NCI-H2196 treated with DMSO at 0.1 percent for 48 hours (cell line): ENCODE results near the gene THRAP3.

Experiments
- DNase-seq: peaks from one replicate; lab custom pipeline; 2025; ENCODE audit not compliant: unreplicated experiment; lab: John Stamatoyannopoulos, UW

THRAP3 gene

DNA sequence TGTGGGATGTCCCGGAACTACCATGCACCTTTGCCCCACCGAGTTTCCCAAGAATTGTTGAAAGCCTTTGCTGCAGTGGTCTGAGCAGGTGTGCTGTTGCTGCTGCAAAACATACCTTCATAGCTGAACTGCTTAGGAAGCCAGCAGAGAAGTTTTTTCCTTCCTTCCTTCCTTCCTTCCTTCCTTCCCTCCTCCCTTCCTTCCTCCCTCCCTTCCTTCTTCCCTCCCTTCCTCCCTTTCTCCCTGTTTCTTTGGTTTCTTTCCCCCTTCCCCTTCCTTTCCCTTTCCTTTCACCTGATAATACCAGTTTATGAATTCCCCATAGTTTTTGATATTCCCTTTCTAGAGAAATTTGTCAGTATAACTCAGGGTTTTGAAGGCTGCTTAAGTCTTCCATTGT, 71.1 kb downstream of the THRAP3 start:
- DNase-seq, result no peak

DNA sequence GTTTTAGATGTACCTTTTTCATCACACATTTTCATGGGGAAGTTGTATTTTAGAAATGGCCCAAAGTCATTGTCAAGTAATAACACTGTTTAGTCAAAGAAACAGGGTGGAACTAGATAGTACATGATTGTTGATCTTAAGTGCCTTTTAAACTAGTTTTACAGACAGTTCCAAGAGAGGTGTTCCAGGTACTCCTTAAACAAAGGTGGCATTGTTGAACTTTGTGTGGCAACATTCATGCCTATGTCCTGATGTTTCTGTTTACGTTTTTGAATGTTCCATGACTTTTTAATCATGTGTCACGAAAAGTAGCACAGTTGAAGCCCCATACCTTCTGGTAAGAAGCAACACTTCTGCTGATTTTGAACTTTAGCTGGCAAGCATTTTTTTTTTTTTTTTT, 72.8 kb downstream of the THRAP3 start:
- DNase-seq, result no peak

DNA sequence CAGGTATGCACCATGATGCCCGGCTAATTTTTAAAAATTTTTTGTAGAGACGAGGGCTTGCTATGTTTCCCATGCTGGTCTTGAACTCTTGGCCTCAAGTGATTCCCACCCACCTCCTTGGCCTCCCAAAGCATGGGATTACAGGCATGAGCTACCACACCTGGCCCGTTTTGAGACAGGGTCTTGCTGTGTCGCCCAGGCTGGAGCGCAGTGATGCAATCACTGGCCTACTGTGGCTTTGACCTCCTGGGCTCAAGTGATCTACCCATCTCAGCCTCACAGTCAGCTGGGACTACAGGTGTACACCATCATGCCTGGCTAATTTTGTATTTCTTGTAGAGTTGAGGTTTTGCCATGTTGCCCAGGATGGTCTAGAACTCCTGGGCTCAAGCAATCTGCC, 74.4 kb downstream of the THRAP3 start:
- no peak for DNase-seq

DNA sequence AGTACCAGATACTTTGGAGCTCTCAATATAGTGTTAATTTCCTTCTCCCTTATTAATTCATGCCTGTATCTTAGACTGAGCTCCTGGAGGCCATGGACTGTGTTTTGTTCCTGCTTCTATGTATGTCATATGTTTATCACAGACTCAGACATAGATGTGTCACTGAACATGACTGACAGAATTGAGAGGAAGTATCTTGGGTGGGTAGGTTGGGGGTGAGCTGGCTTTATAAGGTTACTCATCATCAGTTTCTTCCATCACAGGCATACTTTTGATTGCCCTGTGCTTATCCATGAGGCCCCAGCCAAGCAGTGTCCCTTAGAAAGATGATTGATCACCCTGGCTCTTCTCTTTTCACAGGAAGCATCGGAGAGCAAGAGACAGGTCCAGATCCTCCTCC, 76.3 kb downstream of the THRAP3 start:
- no peak for DNase-seq

DNA sequence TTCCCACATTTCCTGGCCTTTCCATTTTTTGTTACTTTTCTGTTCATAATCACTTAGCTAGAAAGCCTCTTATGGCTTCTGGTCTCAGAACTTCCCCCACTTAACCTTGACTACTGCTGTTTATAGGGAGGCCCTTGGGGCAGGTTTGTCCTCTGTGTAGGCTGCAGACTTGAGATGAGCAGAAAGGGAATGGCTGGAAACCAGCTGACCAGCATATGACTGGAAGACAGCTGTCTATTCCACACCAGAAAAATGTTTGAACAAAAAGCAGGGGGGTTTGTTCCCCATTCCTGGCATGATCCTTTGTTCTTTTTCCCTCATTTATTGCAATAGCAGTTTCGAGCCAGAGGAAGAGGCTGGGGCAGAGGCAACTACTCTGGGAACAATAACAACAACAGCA, 77.0 kb downstream of the THRAP3 start:
- DNase-seq, result no peak

DNA sequence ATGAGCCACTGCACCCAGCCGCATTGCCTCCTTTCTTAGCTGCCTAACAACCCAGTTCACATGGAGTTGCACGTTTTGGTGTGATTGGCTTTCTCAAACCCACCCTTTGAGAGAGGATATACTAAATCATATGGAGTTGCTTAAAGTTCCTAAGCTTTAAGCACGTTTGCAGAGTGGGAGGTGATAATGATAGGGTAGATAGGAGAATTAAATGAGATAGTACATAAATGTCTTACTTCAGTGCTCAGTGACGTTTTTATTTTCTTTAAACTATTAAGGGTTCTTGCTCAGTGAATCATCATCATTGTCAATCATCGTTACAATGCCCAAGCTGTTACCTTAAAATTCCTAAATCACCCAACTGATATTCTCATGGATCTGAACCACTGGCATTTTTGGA, 79.0 kb downstream of the THRAP3 start:
- no peak for DNase-seq

DNA sequence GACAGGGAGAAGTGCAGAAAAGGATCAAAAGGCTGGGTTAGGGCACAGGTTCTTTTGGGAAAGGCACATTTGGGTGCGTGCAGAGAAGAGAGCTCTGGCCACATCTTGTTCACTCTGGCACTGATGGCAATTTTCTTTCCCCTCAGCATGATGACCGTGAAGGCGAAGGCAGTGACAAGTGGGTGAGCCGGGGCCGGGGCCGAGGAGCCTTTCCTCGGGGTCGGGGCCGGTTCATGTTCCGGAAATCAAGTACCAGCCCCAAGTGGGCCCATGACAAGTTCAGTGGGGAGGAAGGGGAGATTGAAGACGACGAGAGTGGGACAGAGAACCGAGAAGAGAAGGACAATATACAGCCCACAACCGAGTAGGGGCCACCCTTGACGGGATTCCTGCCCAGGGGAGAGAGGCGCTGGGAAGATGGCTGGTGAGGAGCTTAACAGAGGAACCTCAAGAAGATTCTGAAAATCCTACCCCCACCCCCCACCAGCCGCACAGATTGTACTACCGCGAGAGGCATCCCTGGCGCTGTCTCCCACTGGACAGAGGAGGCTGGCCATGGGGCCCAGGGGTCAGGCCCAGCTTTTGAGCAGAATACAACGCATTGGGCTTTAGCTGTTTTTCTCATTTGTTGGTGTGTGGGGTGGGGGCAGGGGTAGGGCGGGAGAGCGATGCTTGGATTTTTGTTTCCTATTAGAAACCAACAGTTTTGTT, 79.6 kb downstream of the THRAP3 start:
- no peak for DNase-seq

DNA sequence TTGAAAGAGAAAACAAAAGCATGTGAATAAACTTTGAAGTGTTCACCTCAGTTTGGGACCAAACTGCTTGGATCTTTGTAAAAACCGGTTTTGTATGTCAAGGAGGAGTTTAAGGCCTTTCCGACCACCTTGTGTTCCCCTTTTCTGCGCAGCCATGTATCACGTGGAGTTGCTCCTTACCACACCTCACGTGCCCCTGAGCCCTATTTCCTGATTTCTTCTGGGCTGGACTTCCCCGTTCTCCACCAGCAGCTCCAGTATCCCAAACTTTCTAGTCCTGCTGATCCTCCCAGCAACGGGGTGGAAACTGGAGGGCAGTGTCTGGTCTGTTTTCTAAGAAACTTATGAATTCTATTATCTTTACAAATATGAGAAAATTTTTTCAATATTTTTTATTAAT, 80.3 kb downstream of the THRAP3 start:
- DNase-seq, result no peak

DNA sequence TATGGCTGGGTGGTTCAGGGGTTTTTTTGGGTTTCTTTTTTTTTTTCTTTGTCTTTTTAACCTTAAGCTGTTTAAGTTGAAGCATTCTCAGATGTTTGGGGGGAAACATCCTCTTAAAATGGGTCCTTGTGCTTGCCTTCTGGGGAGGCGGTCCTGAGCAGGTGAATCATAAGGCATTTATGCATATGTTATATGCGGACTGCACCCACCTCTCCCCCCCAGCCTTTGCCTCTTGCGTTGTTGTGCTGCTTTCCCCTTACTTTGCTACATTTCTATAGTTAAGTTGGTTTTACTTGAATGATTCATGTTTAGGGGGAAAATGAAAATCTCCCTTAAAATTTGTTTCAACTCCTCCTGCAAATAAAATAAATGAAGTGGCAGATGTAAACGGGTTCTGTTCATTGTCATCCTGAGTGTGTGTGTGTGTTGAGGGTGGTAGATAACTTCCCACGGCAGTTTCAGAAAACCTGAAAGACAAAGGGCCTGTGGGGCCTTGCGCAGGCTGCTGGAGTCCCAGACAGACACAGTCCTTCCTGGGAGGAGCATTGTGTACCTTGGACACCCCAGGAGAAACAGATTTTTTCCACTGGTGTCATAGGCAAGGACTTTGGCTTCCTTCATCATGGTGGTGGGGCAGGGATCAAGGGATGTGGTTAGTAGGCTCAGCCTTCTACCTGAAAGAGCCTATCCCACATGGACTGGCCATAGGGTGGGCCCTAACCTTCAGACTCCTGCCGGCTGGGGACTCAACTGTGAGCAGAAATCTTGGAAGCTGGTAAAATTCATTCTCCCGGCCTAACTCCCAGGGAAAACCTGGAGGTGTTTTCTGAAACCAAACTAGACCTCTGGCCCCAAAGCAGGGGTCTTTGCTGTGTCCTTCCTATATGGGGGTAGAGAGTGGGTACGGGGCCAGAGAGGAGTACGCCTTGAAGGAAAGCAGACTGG, 81.0 kb downstream of the THRAP3 start:
- DNase-seq, result no peak

DNA sequence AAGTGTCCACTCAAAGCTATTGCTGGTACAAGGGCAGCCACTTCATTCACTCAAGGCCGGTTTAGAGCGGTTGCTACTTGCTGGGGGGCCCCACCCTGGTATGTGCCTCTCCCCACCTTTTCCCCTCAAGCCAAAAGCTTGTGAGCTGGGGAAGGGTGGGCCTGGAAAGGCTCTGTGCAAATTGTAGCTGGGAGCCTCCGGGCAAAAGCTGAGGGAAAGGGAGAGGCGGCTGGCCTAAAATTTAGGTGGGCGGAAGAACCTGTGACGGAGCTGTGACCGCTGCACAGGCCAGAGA, 81.6 kb downstream of the THRAP3 start:
- DNase-seq, result no peak

DNA sequence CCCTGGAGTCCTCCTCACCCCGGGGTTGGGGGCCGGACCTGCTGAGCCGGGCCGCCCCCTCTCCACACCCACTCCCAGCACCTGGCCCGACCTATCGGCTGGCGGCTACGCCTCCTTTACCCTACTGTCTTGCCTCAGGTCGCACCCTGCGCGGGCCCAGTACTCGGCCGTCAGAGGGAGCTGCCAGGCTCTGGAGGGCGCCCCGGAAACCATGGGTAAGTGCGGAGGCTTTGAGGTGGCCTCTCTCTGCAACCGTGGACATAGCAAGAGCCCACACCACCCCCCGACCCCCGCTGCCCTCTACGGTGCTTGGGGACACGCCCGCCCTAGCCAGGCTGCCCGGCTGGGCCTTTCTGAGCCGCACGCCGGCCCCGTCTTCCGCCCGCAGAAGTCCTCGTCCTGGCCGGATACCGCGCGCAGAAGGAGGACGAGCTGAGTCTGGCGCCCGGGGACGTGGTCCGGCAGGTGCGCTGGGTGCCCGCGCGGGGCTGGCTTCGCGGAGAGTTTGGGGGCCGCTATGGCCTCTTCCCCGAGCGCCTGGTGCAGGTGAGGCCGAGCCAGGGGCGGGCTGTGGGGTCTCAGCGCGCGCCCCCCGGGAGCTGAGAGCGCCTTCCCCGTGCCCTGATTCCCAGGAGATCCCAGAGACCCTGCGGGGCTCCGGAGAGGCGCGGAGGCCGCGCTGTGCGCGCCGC, 82.1 kb downstream of the THRAP3 start, which contains the start of gene SH3D21:
Gene SH3D21, plus strand, starts transcription at position 159 of the 692 bp plus-strand sequence. Its CDS starts 53 bp downstream, at position 212.
- DNase-seq, result peak; percentile 45

DNA sequence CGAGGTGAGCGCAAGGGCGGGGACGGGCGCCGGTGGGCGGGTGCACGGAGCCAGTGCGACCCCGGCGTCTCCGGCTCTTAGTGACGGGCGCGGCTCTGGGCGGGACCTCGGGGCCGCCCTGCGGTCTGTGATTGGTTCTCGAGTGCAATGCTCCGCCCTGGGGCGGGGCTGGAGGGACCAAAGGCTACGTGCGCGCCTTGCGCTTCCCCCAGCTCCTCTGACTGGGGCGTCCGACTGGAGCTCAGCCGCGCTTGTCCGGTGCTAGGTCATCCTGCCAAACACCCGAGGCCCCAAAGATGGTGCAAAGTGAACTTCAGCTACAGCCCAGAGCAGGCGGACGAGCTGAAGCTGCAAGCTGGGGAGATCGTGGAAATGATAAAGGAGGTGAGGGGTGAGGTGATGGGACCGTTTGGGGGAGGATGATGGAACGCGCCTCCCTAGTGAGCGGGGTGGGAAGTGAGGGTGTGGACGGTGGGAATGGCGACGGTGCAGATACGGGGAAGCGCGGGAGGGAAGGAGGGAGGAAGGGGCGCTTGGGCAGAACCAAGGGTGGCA, 82.7 kb downstream of the THRAP3 start:
- peak; percentile 92 for DNase-seq

DNA sequence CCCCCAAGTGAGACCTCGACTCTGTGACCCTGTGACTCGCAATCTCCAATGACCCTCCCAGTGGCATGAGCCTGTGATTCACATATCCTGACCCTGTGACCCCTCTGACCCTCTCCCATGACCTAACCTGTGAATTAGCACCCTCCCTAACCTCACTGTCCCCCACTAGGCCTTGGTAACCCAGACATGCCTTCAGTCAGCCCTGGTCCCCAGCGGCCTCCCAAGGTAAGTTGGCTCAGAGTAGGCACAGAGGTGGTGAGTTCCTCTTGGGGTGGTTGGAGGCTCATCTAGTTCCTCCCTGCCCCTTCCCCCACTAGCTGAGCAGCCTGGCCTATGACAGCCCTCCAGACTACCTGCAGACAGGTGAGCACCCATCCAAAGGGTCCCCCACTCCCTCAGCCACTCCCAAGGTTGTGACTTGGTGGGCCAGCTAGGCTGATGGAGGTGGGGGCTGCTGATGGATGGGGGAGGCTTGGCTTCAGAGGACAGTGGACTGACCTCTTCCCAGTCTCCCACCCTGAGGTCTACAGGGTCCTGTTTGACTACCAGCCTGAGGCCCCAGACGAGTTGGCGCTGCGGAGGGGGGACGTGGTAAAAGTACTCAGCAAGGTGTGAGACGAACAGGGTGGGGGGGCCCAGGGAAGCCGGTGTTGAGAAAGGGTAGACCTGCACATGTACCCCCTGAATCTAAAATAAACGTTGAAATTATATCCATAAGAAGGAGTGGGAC, 83.5 kb downstream of the THRAP3 start:
- no peak for DNase-seq

DNA sequence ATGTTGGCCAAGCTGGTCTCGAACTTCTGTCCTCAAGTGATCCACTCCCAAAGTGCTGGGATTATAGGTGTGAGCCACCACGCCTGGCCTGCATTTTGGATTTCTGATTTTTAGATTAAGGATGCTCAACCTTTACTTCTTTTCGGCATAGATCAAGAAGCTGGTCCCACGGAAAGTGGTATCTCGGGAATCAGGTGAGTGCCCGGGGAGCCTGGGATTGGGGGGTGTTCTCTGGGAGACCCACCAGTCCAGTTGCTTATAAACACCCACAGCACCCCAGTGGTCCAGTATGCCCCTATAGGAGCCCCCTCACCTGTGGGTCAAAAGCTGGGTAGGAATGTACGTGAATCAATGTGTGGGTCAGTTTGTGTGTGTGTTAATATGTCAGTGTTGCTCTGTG, 85.2 kb downstream of the THRAP3 start:
- DNase-seq, result no peak

DNA sequence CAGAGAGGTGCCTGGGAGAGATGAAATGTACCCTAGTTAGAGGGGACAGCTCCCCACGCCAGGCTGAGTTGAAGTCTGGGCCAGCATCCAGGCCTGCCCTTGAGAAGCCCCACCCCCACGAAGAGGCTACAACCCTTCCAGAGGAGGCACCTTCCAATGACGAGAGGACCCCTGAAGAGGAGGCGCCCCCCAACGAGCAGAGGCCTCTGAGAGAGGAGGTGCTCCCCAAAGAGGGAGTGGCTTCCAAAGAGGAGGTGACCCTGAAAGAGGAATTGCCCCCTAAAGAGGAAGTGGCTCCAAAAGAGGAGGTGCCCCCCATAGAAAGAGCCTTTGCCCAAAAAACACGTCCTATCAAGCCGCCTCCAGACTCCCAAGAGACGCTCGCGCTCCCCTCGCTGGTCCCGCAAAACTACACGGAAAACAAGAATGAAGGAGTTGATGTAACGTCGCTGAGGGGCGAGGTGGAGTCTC, 96.1 kb downstream of the THRAP3 start:
- DNase-seq, result no peak

DNA sequence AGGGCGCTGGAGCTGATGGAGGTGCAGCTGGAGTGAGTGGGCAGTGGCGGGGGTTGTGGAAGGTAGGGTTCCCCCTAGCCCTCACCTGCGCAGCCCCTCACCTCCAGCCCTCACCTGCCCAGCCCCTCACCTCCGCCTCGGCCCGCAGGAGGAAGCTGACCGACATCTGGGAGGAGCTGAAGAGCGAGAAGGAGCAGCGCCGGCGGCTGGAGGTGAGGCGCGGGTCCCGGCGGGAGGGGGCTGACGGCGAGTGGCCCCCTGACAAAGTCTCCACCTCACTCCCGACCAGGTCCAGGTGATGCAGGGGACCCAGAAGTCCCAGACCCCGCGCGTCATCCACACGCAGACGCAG, 96.5 kb downstream of the THRAP3 start:
- no peak for DNase-seq

DNA sequence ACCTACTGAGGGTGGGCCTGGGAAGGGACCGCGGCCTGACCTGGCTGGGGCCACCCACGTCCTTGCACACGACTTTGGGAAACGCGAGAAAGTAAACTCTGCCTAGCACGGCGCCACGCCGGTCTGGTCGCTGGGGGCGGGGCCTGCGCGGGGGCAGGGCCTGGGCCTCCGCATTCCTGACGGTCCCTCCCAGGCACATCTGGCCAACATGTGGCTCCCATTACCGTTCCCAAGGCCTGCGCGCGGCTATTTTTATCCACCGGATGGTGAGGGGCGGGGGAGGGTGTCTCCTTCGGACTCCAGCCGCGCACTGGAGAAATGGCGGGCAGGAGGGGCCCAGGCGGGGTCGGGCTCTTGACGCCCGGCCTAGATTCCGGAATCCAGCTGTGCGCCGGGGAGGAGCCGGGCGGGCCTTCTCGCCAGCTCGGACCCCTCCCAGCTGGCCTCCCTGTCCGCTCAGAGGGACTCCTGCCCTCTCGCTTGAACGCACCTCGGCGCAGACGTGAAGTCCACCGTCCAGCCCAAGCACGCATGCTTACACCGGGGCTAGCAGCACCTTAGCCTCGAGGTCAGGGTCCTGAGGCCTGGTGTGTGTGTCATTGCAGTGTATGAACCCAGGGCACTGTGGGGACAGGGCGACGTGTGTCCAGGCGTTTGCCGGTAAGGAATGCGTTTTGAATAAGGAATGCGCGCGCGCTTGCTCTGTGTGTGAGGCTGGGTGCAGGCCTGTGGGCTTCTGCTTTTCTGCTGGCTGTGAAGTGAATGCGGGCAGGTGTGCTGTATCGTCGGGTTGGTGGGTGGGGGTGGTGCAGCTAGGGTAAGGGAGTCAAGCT, 97.1 kb downstream of the THRAP3 start:
- DNase-seq, result no peak

DNA sequence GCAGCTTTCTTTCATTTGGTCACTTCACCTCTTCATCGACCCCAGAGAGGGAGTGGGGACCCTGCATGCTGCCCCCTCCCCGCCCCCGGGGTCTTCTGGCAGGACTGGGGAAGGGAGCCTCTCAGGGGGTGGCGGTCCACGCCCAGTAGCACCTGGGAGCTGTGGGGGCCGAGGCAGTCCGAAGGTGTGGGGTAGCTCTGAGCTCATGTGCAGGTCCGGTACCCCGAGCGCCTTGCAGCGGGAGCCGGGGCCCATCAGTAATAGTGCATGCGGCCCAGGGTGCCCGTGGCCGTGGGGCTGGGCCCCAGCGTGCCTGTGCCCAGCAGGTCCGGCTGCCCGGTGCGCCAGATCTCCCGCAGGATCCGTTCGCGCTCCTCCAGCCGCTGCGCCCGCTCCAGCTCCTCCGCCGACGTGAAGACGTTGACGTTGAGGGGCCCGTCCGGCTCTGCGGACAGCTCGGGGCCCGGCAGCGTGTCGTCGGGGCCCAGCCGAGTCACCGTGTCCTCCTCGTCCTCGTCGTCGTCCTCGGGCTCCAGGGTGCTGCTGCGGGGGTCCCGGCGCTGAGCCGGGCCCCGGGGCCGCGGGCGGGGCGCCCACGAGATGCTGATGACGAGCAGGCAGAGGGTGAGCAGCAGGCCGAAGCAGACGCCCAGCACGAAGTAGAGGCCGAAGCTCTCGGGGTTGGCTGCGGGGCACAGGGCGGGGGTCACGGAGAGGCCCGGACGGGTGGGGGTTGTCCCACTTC, 98.0 kb downstream of the THRAP3 start:
- no peak for DNase-seq
